HG03064 (cell line): ENCODE measurements around the gene SUSD3.

ENCODE experiments used
- ATAC-seq: cut with Tn5 transposase; IDR thresholded peaks from one replicate; pipeline ENCODE4 v1.9.1; 2021; ENCODE audit warnings: low read depth; ENCODE audit not compliant: unreplicated experiment

Gene SUSD3

GRCh38 chr9:93051680-93052089 is 6.8 kb upstream of the SUSD3 start:
- ATAC-seq = no peak

DNA sequence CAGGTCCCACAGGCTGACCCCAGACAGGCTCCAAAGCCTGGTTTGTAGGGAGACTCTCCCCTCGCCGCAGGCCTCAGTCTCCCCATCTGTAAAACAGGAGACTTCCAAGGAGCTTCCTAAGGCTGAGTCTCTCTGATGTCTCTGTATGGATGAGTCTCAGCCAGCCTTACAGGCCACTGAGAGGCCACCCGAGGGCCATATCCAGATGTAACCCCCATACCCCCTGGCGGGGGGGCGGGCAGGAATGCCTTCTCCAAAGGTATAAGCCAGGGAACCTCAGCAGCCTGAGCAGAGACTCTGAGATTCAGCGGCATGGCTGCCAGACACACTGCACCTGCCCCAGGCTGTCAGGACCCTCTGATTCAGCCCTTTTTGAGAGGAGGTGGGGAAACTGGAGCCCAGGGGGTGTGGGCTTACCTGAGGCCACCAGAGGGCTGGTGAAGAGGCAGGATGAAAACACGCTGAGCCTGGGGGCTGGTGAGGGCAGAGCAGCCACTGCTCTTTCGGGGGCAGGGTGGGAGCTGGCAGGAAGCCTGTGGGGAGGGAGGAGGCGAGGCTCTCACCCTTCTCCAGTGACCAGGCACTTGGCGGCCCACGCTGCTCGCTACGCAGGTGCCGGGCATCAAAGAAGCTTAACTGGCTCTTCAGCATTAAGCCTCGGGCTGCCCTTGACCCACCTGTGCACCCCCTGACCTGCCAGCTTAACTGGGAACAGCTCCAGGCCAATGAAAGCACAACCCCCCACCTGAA is 5.5 kb upstream of the SUSD3 start:
- ATAC-seq = no peak

DNA sequence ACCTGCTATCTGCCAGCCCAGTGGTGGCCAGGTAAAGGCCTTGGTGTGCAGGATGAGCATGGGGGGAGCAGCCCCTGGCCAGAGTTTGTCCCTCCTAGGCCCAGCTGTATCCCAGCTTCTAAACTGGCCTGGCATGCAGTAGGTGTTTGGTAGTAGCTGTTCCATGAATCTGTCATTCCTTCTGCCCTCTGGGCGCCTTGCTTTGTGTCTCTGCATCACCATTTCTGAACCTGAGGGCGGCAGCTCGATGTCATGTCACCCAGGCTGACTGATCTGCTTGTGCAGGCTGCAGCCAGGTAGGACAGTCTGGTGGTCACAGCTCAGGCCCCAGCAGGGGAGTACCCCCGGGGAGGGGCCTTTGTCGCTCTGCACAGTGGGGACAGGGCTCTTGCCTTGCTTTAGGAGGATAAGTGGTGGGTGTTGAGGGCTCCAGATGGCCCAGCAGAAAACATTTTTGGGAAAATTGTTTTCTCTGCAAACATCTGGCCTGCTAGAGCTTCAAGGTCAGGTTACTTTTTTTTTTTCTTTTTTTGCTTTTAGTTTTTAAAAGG is 4.6 kb upstream of the SUSD3 start:
- ATAC-seq = no peak

GRCh38 chr9:93054758-93055704 is 3.5 kb upstream of the SUSD3 start:
- no peak for ATAC-seq

DNA sequence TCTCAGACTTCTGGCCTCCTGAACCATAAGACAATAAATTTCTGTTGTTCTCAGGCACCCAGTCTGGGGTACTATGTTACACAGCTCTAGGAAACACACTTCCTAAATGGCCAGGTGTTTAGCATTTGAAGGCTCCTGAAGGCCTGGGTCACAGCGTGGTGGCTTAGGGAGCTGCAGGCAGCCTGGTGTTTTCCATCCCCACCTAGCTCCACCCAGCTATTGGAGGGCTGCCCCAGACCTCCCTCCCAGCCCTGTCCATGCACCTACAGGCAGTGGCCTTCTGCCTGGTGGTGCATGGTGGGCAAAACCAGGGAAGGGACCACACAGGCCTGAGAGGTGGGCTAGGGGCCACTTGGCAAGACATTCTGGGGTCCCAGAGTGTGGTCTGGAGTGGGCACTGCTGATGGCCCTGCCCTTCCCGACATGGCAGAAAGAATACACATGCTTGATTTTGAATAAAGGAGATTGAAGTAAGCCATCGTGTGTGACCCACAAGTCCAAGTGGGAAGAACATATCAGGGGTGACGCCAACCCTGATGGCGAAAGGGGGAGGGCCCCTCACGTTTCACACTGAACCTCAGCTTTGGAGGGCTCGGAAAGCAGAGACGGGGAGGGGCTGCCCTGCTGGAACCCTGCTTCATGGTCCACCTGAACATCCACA is 1.3 kb upstream of the SUSD3 start:
- ATAC-seq = no peak

- ATAC-seq = peak; percentile 14
Measured at GRCh38 chr9:93057703-93058354, 672 bp upstream of the SUSD3 start.

GRCh38 chr9:93059011-93059714 is 662 bp downstream of the SUSD3 start:
- no peak for ATAC-seq

DNA sequence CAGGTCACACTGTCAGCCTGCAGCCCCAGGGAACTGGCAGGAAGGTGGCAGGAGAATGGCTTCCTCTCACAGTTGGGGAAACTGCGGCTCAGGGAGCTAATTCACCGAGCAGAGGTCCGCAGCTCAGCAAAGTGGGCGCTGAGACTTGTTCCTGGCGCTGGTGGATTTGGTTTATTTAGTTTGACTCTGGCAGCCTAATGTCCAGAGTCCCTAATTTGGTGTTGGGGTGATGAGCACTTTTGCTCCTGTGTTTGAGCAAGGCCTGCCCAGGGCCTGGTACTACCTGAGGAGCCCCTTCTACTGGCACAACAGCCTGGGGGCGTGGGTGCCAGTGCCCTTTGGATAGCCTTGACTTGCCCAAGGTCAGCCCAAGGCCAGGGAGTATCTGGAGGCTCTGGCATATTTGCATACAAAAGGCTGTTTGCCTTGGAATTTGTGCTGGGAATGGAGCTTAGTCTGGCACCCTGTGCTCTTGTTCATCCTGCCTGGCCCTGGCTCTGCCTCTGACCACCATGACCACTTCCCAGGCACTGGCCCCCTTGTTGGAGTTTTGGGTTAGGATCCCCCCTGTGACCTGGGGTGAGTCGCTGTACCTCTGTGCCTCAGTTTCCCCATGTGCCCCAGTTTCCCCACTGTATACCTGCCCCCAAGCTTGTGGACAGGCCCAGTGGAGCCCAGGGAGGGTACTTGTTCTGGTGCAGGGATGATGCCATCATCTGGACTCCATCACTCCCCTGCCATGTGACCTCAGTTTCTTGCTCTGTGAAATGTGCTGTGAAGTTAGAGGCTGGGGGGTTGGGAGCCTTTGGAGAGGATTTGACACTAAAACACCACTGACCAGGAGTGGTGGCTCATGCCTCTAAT is 1.4 kb downstream of the SUSD3 start:
- no peak for ATAC-seq

DNA sequence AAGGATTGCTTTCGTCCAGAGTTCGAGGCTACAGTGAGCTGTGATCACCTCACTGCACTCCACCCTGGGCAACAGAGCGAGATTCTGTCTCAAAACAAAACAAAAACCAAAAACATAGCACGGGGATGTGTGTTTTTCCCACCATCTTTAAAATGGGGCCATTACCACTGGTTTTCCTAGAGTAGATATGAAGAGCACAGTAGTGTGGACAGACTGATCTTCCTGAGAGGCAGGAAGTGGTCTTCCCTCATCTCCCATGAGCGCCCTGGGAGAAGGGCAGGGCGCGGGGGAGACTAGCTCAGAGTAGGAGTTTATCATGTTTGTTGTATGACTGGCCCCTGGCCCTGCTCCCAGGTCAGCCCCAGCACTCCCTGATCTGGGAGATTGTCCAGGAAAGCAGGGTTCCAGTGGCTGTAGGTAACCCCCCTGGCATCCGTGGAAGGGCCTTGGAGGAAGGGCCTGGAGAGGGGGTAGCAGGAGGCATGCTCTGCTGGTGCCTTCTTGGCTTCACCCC is 2.3 kb downstream of the SUSD3 start:
- no peak for ATAC-seq

- ATAC-seq = no peak
Measured at GRCh38 chr9:93061260-93061751, 2.8 kb downstream of the SUSD3 start.

DNA sequence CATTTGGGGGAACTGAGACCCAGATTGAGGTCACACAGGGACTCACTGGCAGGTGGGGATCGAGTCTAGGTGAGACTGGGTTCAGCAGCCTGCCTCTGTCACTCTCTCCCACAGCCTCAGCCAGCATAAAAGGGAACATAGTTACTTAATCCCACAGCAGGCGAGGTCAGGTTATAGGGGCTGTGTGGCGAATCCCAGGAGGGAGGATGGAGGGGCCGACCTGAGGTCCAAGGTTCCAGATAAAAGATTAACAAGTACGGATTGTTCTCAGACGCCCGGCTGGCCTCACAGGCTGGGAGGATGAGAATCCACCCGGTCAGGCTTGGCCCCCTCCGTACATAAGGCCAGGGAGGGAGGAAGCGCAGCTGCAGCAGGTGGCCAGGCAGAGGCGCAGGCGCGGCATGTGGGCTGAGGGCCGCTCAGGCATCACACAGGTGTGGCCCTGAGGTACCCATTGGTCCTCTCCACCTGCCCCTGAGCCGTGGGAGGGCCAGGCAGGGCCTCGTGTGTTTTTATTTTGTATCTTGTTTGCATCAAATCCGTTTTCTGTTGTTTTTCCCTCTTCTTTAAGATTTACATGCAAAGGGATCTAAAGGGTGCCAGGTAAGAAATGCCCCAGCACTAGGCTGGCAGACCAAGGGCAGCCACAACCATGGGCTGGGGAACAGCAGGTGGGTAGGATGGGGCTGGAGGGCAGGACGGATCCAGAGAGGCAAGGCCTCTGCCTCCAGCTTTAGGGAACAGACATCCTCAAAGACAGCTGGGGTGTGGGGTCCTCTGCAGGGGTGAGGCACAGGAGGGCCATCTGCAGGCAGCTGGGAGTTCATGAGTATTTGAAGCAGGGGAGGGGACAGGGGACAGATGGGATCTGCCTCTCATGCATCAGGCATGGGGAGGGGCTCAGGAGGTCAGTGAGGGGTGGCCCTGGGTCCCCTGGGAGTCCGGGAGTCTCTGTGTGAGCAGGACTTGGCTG is 3.6 kb downstream of the SUSD3 start:
- peak; percentile 30 for ATAC-seq

DNA sequence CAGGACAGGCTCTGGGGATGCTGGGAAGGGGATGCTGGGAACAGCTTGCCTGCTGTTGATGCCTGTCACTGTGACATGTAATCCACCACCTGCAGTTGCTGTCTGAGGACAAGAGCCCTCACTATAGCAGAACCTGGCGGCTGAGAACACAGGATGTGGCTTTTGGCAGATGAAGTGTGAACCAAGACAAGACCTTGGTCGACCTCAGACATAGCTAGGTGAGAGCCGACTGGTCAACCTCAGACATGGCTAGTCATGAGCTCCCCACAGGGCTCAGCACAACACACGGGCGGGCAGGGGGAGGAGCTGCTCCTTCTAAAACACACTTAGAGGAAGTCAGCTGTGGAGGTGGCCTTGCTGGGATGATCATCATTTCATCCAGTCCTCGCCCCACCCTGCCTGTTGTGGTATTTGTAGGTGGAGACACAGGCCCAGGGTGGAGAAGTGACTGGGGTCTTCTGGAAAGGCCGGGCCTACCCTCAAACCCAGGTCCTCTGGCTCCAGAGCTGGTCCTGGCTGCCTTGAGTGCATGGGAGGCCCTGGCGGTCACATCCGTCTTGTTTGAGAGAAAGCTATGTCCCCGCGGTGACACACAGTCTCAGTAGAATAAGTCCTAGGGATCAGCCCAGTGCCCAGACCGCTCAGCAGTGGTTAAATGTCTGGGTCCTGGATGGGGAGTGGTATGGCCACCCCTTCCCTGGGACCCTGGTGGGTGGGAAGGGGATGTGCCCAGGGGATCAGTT is 6.1 kb downstream of the SUSD3 start:
- ATAC-seq = peak; percentile 79

GRCh38 chr9:93065135-93065720 is 6.7 kb downstream of the SUSD3 start:
- no peak for ATAC-seq

DNA sequence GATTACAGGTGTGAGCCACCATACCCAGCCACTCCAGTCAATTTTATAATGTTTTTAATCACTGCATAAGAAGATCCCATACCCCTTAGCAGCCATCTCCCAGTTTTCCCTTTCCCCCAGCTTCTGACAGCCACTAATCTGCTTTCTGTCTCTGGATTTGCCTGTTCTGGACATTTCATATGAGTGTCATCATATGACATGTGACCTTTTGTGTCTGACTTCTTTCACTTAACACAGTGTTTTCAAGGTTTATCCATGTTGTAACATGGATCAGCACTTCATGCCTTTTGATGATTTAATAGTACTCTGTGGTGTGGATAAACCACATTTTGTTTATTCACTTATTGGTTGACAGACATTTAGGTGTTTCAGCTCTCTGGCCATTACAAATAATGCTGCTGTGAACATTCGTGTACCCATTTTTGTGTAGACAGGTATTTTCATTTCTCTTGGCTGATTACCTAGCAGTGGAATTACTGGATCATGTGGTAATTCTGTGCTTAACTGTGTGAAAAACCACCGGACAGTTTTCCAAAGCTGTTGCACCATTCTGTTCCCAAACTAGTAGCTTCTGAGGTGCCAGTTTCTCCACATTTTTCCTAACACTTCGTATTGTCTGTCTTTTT is 8.6 kb downstream of the SUSD3 start:
- ATAC-seq = no peak

GRCh38 chr9:93068956-93069355 is 10.5 kb downstream of the SUSD3 start:
- no peak for ATAC-seq

DNA sequence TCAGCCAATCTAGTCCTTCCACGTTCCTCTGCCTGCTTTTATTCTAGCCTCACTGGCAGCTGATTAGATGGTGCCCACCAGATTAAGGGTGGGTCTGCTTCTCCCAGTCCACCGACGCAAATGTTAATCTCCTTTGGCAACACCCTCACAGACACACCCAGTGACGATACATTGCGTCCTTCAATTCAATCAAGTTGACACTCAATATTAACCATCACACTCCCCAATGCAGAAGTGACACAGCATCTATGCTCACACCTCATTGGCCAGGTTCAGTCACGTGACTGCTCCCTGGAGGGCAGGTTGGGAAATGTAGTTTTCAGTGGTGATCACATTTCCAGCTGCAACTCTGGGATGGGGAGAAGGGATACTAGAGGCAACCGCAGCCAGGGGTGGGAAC is 13.0 kb downstream of the SUSD3 start:
- no peak for ATAC-seq
